GM12801 (cell line): ENCODE measurements around the gene PHLDA2.

ENCODE experiments used
- TF ChIP-seq, protein P1 (sequence below): IDR thresholded peaks from one replicate; pipeline ENCODE4 v1.5.1; 2011; ENCODE audit warnings: control low read depth; ENCODE audit not compliant: insufficient read length; ENCODE audit errors: extremely low read depth

The PHLDA2 gene

DNA sequence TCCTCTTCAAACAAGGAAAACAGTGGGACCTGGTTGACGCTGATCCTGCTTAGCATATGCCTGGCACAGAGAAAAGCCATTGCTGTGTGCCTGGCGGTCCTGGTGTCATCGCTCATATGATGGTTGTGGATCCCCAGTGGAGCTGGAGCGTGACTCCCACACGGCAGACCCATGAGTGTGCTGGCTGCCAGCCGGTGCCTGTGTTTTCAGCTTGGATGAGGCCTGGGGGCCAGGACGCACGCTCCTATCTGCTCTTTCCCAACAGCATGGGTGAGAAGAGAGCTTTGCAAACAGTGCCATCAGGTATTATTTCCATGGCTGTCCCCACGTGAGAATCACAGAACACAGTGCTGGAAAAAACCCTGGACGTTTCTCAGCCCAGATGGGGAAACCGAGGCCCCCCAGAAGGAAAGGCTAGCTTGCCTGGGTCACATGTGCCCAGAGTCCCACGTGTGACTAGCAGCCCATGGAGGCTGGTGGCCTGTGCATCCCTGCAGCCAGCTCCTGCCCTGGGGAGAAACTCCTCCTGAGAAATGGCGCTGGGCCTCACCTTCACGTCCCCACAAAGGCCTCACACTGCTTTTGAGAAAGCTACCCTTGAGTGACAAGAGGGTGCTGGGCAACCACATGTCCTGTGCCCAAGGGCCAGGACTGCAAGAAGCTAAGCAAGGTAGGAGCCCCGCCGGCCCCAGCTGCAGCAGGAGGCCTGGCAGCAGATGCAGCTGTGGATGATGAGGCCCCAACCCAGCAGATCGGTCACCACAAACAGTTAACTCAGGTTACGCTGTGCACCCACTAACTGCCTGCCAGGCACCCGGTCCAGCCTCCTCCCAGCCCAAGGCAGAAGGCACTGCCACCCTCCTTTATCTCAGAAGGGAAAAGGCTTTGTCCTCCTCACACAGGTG, 47.9 kb downstream of the PHLDA2 start:
- TF ChIP-seq, protein P1, sequence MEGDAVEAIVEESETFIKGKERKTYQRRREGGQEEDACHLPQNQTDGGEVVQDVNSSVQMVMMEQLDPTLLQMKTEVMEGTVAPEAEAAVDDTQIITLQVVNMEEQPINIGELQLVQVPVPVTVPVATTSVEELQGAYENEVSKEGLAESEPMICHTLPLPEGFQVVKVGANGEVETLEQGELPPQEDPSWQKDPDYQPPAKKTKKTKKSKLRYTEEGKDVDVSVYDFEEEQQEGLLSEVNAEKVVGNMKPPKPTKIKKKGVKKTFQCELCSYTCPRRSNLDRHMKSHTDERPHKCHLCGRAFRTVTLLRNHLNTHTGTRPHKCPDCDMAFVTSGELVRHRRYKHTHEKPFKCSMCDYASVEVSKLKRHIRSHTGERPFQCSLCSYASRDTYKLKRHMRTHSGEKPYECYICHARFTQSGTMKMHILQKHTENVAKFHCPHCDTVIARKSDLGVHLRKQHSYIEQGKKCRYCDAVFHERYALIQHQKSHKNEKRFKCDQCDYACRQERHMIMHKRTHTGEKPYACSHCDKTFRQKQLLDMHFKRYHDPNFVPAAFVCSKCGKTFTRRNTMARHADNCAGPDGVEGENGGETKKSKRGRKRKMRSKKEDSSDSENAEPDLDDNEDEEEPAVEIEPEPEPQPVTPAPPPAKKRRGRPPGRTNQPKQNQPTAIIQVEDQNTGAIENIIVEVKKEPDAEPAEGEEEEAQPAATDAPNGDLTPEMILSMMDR, result no peak

DNA sequence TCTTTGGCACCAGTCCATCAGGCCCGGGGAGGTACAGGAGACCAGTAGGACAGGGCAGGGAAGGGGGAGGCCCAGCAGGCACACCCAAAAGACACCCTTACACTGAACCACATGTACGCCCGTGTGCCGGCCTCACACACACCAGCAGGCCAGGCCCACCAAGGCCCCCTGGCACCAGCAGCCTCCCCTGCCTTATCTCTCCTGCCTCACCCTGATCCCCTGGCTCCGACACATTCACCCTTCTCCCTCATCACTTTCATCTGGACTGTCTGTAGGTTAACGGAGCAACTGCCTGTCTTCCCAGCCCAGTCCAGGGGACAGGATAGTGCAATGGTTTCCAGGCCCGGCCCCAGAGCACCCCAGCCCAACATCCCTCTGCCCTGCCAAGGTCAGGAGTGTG, 48.6 kb downstream of the PHLDA2 start:
- TF ChIP-seq, protein P1, result no peak

DNA sequence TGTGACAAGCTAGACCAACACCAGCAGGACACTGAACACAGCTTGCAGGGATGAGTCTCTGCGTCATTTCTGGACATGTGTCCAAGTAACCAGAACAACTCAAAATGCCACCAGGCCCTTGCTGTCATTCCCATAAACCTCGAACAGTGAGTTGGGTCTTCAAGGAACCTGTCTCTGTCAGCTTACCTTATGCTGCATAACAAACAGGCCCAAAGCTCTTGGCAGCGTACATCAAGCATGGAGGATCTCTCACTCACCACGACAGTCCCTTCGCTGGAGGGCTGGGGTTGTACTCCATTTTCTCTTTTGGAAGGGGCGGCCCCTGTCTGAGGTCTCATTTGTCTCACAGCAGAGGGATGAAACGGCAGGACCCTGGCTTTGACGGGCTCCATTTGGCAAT, 50.4 kb downstream of the PHLDA2 start:
- TF ChIP-seq, protein P1, result no peak
